Activated CD8-positive, alpha-beta memory T cell treated with anti-CD3 and anti-CD28 coated beads for 48 hours (primary cell): ENCODE measurements around the gene TOX4.
"Not testable (repeated sequence)": the region's sequence is repeated elsewhere in the genome, so short reads cannot be mapped to it uniquely, and the experiment has no call there.

ENCODE experiments used
- DNase-seq, 3 experiments: peaks; one replicate each; pipeline ENCODE4 v3.0.0-alpha.2; 2020; ENCODE audit warnings: low read depth in 2 of 3, low spot score in 2 of 3

Gene TOX4

DNA sequence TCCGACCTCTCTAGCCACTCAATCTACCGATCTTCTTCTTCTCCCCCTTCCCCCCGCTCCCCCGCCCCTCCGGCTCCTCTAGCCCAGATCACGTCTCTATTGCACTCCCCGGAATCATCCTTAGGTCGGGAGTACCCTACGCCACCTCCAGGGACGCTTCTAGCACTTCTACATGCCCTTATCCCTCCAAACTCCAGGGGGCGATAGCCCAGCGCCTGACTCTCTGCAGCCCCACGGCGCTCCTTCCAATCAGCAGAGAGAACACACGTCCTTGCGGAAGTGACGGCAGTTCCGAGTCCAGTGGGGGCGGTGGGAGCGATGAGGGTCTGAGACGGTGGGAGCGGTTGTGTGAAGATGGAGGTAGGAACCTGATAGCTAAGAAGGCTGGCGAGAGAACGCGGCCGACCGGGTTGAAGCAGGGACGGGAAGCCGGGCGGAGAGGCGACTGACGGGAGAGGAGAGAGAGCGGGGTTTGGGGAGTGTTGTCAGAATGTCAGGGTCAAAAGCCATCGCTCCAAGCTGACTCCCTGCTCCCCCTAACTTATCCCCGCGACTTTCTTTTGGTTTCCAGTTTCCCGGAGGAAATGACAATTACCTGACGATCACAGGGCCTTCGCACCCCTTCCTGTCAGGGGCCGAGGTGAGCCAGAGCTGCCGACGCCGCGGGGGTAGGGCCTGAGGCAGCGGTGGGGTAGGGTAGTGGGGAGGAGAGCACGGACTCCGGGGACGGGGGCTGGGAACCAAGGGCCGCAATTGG, at the start of gene TOX4, which contains the start of gene RAB2B:
TSS of gene TOX4 (plus strand) at position 271 of the 757 bp plus-strand sequence. CDS start at position 355, 84 bp downstream.
TSS of gene RAB2B (minus strand) at position 35 of the 757 bp plus-strand sequence. CDS start 87 bp downstream, outside the sequence.
- DNase-seq: peak; percentile 67 to 84 (median 84)

DNA sequence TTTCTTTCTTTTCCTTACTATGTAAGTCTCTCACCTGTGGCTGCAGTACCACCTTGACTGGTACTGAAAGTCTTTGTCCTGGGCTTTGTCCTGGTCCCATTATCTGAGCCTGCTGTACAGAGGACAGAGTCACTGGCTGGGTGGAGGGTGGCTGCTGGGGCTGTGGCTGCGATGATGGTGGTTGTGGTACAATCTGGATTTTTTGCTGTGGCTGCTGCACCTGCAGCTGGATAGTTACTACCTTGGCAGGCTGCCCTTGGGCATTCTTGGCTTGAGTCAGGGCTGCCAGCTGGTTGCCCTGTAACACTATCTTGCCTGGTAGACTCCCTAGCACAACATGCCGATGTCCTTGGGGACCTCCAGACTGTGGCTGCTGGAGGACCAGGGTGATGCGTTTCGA, 48.1 kb upstream of the TOX4 start:
- DNase-seq: no peak

DNA sequence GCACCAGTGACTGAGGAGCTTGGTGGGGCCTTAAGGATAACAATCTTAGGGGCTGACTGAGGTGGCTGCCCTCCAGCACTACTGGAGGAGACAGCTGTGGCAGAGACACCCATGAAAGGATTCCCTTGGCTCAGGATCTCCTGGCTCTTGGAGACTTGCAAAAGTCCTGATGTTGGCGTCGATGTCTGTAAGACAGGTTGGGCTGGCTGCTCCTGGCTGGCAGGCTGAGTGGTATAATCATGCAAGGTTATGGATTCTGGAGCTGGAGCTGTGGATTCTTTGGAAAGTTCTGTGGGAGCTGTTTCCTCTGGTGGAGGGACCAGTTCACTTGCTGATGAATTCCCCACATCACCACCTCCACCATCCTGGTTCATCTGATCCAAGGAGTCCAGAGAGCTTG, 45.9 kb upstream of the TOX4 start:
- no peak for DNase-seq

DNA sequence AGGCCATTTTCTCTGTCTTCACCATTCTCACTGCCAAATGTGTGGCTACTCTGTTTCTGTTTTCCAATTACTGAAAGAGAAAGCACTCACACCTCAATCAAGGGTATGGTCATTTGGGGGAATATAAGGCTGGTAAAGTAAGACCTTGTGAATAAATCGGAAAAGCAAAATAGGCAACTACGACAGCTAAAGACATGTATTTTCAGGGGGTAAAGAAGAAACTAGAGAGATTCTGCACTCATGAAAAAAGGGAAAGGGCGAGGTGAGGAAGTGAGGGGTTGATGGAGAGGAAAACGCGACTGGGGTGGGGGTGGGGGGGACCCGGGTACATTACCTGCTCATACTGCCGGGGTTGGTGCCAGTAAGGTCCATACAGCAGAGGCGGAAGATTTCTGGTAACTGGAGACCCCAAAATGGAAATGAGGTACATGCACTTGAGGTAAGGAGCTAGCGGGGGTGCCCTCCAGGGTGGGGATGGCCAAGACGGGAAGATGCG, 40.4 kb upstream of the TOX4 start:
- DNase-seq: no peak

DNA sequence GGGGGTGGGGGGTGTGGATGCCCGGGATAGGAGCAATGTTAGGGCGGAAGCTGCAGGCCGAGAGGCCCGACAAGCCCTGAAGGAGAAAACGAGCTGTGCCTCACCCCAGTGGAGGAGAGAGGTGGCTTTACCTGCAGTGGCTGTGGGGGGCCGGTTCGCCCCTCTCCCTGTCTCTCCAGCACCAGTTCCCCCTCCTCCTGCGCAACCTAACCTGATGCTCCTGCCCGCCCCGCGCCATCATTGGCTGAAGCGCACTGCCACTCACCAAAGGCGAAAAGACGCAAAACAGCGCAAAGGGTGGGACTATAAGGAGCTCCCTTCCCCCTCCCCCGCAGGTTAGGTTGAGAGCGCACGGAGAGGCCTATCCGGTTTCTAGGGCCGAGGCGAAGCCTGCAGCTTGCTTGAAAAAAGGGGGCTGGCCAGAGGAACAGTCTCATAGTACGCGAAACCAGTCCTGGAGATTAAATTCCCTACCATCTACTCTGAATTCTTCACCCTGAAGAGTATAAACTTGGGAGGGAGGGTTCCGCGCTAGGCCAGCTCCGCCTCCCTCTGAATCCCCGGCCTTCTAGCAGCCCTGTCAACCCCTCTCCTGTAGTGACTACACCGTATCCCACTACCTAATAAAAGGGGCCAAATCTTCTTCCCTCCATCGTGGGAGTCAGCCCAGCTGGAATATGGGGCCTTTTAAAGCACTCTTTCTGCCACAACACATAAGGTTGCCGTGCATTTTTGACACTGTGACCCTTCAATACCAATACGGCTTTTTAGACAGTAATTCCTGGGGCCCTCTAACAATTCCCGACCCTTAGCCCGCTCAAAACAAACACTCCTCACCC, 39.7 kb upstream of the TOX4 start:
- peak; percentile 91 to 99 (median 99) for DNase-seq

DNA sequence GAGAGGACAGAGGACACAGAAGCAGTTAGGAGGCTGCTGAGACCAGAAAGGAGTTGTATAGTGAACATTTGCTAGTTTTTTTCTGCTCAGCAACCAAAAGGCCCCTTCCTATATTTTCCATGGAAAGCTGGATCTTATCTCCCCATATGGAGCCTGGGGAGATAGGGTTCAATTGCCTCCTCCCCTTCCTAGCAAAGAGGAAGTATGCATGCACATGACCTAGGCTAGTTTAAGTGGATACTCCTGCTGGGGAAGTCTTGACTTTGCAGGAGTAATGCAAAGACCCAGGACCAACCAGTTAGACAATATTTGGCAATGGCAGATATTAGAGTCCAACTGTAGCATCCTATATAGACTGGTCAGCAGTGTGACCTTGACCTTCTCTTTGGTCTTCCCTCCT, 36.1 kb upstream of the TOX4 start:
- no peak for DNase-seq

DNA sequence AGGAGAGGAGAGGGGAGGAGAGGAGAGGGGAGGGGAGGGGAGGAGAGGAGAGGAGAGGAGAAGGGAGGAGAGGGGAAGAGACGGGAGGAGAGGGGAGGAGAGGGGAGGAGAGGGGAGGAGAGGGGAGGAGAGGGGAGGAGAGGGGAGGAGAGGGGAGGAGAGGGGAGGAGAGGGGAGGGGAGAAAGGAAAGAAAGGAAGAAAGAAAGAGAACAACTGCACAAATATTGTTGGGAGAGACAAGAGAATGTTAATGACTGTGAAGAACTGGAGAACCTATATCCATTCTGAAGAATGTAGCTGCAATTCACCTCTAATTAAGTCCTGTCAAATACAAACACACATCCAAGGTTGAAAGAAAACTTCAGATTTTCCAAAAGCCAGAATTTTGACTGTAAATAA, 34.3 kb upstream of the TOX4 start:
- DNase-seq: not testable (repeated sequence)

DNA sequence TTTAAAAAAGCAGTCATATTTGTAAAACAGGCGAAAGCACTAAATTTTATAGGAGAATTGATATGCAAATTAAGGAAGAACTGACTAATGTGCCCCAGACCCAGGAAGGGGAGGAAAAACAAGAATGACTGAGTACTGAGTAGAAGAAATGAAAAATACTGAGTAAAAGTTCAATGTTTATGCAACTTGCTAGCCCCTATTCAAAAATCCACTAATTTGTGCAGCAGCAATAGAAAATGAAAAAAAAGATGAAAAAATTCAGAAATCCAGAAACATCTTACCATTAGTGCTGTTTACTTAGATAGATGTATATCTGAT, 27.1 kb upstream of the TOX4 start:
- no peak for DNase-seq

DNA sequence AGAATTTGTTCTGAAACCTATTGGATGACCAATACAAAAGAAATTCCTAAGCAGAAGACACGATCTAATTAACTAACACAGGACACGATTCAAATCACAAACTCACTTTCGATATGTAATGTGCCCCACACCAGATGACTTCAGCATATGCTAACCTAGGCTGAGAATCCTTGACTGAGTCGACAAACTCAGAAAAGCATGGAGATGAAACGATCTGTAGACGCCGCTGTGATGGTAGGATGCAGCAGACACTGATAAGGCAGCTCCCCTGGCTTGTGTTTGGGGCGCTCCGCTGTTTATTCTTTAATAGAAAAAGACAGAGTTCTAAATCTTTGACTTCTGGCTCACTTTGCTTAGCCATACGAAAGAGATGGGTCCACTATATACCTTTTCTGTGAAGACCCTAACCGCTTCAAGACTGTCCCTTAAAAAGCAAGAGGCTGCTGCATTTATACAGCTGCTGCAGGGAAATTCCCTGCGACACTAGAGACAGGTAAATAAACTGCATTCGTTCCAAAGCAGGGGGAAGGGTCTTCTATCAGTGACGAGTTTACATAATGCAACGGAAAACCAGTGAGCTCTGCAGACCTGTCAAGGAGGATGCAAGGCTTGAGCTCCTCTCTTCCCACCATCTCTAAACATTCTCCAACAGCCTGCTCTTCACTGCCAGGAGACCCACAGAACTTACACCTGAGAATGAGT, 22.0 kb upstream of the TOX4 start:
- DNase-seq: no peak

DNA sequence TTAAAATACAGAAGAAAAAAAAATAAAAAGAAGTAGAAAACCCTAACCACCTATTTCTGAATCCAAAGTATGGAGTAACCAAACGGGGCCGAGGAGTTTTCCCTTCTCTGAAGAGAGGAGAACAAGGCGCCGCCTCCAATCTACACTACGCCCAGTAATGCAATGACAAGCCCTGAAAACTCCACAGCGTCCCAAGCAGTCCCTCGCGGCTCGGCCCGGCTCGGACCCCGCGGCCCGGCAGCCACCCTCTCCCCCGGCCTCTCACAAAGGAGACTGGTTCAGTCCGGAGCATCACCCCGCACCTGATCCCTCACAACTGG, 21.4 kb upstream of the TOX4 start:
- no peak for DNase-seq

DNA sequence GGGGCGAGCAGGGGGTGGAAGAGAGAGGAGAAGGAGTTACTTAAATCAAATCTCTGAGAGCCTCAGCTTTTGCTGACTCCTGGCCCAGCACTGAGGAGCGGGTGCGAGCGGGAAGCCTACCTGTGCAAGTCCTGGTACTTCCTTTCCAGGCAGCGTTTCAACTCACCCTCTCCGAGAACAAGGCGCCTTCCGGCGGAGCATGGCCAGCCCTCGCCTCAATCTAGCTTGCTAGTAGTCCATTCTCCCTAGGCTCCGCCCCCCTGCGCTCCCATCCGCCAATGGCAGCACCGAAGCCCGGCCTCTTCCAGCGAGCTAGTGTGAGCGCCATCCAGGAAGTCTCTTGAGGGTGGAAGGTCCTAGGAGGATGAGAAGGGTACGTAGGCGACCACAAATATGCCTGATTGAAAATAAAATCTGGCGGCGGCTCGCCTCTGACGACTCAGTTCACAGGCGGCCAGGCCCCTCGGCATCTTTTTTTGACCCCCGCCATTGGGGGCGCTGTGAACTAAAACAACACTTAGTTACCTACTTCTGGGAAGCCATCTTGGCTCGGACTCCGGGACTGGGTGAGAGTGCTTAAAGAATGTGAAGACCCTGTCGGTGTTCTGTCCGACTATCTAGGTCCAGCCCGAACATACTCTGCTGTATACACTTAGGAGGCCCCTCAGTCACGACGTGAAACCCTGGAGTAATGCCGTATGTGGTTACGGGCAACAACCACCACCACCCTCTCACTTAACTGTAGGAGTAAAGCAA, 20.9 kb upstream of the TOX4 start, which contains the start of gene CHD8:
TSS of gene CHD8 (minus strand) at position 212 of the 756 bp plus-strand sequence. CDS start 24,480 bp downstream, outside the sequence.
- DNase-seq: peak; percentile 92 to 95 (median 92)

DNA sequence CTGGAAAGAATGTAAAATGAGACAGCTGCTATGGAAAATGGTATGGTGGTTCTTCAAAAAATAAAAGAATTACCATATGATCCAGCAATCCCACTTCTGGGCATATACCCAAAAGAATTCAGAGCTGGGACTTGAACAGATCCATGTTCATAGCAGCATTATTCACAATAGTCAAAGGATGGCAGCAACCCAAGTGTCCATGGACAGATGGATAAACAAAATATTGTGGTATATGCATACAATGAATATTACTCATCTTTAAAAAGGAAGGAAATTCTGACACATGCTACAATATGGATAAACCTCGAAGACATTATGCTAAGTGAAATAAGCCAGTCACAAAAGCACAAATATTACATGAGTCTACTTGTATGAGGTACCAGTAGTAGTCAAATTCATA, 9.4 kb upstream of the TOX4 start:
- no peak for DNase-seq

DNA sequence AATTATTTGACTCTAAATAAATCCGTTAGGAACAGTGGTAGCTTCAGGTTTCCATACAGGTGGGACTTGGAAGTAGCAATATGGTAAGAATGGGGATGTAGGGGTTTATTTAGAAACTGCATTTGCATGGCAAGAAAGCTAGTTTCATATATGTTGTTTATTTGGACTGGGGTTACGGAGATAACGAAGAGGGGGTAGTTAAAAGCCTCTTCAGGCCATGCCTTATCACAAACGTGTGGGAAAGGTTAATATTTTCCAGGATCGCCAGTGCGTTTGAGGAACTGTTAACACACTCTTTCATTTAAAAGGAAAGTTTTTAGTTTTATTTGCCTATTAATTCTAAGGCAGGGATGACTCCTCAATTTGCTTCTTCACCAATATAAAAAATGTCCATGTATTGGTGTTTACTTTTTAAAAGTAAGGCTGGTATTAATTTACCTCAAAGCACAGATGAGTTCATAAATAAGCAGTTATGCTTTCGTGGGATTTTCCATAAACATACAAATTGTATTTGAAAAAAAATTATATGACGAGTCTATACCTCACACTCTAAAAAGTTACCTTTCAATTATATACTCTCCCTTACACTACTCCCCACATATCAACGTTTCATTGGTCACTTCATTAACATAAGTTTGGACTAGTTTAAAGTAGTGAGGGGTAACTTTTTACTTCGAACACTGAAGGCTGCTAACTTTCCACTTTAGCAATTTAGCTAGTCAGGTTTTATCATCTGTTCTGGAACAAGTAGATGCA, 1.1 kb upstream of the TOX4 start:
- DNase-seq: no peak

DNA sequence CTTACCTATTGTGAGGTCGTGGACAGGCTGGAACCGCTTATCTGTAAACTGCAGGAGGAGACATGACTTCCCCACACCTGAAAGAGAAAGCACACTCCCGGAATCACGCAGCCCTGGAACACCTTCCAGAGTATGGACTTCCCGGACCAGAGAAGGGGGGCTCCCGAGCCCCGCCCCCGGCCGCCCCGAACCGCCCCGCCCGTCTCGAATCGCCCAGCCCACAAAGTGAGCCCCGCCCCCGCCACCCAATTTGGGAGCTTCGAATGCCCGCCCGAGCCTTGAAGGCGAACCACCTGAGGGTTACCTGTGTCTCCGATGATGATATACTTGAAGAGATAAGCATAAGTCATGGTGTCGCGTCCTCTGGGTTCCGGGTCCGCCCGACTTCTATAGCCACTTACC, 471 bp upstream of the TOX4 start:
- DNase-seq: peak; percentile 58 to 63 (median 63)

DNA sequence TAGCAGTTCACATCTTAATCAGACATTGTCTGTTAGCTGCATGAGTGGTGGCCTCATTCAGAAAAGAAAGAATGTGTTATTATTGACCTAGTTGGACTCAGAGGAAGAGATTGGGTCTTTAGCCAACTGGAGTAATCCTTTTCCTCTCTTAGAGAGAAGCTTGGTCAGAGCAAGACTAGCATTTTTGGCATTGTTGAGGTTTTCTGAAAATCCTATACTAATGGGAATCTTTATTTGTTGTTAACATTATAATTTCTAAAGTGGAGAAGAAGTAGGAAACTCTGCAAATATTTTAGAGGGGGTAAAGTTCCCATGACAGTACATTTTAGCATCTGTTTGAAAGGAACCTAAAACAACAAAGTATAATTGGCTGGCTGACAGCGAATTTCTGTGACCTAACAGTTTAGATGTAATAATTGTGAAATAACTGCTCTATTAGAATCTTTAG, 9.7 kb downstream of the TOX4 start:
- DNase-seq: no peak

DNA sequence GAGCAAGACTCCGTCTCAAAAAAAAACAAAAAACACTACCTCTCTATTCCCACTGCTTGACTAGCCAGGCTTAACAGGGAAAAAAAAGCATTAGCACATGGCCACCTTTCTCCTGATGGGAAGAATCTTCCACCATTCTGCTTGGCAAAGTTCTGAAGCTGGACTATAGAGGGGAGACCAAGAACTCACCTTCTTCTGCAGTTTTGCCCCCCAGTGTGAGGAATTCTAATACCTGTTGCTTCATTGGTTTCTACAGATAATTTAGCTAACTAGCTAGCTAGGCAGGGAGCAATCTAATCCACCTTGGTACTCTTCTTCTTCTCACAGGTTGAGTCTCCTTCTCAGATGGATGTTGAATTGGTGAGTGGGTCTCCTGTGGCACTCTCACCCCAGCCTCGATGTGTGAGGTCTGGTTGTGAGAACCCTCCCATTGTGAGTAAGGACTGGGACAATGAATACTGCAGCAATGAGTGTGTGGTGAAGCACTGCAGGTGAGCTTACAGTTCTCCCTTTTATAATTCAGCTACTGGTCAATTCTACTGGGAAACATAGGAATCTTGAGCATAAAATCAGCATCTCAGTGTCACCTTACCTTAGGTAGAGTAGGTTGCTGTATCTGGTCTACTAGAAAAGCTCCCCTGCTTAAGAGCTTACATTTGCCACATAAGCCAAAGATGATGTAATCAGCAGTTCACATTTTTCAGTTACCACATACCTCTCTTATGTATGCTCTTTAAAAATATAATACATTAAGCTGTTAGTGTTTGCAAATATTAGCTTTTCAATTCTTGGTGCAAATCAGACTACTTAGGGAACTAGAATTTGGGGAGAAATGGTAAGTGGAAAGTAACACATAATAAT, 18.1 kb downstream of the TOX4 start:
- no peak for DNase-seq

DNA sequence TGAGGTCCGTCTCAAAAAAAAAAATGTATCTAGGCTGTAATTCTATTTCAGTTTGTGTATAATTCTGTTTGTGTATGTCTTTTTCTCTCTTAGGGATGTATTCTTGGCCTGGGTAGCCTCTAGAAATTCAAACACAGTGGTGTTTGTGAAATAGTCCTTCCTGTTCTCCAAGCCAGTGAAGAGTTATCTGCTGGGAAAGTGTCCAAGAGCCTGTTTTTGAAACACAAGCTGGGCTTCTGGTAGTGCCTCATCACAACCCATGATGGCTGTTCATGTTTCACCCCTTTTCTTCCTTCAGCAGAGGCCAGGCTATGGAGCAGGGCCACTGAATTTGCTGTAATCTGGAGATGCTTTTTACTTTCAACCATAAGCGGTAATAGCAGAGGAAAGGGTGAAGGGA, 19.5 kb downstream of the TOX4 start:
- DNase-seq: no peak

DNA sequence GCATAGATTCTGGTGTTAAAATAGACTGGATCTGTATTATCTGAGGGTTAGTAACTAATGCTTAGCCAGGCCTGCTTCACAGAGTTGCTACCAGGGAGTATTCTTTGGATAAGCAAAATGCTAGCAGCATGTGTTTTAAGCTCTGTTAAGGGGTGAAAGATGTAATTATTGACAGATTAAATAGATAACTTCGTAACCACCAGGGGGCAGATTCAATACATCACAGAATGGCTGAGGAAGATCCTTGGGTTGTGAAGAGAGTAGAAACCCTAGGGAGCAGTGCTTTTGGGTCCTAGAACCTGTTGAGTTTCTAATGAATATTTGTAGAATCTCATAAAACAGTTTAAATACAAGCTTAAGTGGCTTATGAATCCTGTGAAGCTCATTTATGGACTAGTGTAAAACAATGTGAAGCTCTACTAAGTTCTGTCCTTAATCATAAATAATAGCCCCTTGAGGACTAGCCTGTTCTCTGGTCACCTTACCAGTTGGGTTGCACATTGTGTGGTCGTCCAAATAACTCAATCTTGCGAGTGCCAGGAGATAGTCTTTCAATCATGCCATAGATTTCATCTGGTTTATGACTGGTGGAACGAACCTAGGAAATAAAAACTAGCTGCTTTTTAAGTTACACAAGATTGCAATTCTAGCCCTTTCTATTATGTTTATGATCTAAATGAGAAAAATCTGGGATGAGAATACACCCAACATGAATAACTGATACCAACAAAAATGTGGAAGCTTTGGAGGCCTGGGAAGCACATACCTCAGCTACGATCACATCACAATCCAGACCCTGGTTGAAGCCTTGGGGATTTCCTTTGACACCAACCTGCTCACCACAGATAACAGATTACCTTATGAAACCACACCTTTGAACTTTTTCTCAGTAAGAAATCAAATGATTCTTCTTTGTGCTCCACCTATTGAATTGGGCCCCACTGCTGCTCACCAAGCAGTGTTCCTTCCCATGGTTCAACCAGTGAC, 21.8 kb downstream of the TOX4 start:
- DNase-seq: no peak
